K562 (cell line): Measurements from ENCODE around the gene DNAJC9. TPM values are rescaled to one million over a fixed set of nuclear protein-coding genes. Genes with fewer than 3 reads are reported as not detected.
A peak's percentile ranks its signal among the peaks of the same experiment; 100 is the strongest.

ENCODE experiments used
- ATF7 ChIP-seq: fragments of 450-650 bp; IDR thresholded peaks from 2 replicates; pipeline ENCODE4 v1.7.1; 2014; ENCODE audit warnings: mild to moderate bottlenecking, moderate library complexity
- CBFA2T3 ChIP-seq: fragments of 450-650 bp; IDR thresholded peaks from 2 replicates; pipeline ENCODE4 v1.6.1; 2017
- CHD2 ChIP-seq: IDR thresholded peaks from 2 replicates; pipeline ENCODE4 v1.6.1; 2011; ENCODE audit warnings: low read depth, low read length
- MYC ChIP-seq, 2 experiments: fragments of 250-450 bp in 1 of 2; sonication (Bioruptor Pico) in 1 of 2; IDR thresholded peaks; 2 replicates each; pipeline versions ENCODE4 v1.5.1 to v1.6.1; 2012 to 2021; ENCODE audit warnings: low read depth in 2 of 2, borderline replicate concordance in 1 of 2, improper control_type of control experiment in 1 of 2, low read length in 1 of 2, mild to moderate bottlenecking in 1 of 2, moderate library complexity in 1 of 2
- RERE ChIP-seq: sonication (generic); formaldehyde crosslinking; IDR thresholded peaks from 2 replicates; pipeline ENCODE4 v1.8.0; 2023; ENCODE audit warnings: missing genetic modification reagents, mild to moderate bottlenecking, borderline replicate concordance
- SMARCE1 ChIP-seq: fragments of 450-650 bp; IDR thresholded peaks from 2 replicates; pipeline ENCODE4 v1.7.1; 2016; ENCODE audit warnings: mild to moderate bottlenecking
- SREBF1 ChIP-seq: fragments of 150-350 bp; IDR thresholded peaks from 2 replicates; pipeline ENCODE4 v1.6.1; 2014; ENCODE audit warnings: antibody characterized with exemption, low read depth, low read length, borderline replicate concordance
- STAG1 ChIP-seq: sonication (generic); formaldehyde crosslinking; IDR thresholded peaks from 2 replicates; pipeline ENCODE4 v1.5.0; 2020; ENCODE audit warnings: missing genetic modification reagents, borderline replicate concordance
- ZNF23 ChIP-seq: fragments of 250-450 bp; sonication (Bioruptor Pico); IDR thresholded peaks from 2 replicates; pipeline ENCODE4 v1.4.0; 2020; ENCODE audit warnings: mild to moderate bottlenecking
- ZNF24 ChIP-seq: fragments of 450-650 bp; IDR thresholded peaks from 2 replicates; pipeline ENCODE4 v1.6.1; 2016
- ZNF407 ChIP-seq: fragments of 450-650 bp; IDR thresholded peaks from 2 replicates; pipeline ENCODE4 v1.6.1; 2016; ENCODE audit warnings: low read depth
- ZNF444 ChIP-seq: fragments of 250-450 bp; sonication (Bioruptor Pico); IDR thresholded peaks from 2 replicates; pipeline ENCODE4 v1.4.0; 2020; ENCODE audit warnings: mild to moderate bottlenecking, moderate library complexity
- ZNF583 ChIP-seq: fragments of 250-450 bp; sonication (Bioruptor Pico); IDR thresholded peaks from 2 replicates; pipeline ENCODE4 v1.4.0; 2020
- ZNF699 ChIP-seq: fragments of 250-450 bp; sonication (Bioruptor Pico); IDR thresholded peaks from 2 replicates; pipeline ENCODE4 v1.8.0; 2021; ENCODE audit warnings: mild to moderate bottlenecking, moderate library complexity; ENCODE audit not compliant: insufficient replicate concordance
- polyA plus RNA-seq, 8 experiments: library from polyadenylated mRNA; depleted of rRNA in 4 of 8; stranded (reverse) in 5 of 8; unstranded in 3 of 8; fragments of >200 nt; fragmentation: Nextera tagmentation in 2 of 8; fragmentation: Illumina TruSeq in 1 of 8; extraction: Ambion mirVana in 2 of 8; extraction: Trizol in 1 of 8; gene quantifications; 2 replicates each; pipeline versions ENCODE4 v1.2.1 to v1.2.3, GENCODE V29; 2011 to 2014; ENCODE audit warnings: inconsistent platforms in 1 of 8, missing spikeins in 1 of 8
- total RNA-seq, 7 experiments: library from RNA; depleted of rRNA in 6 of 7; stranded (reverse); fragments of >200 nt in 6 of 7; fragmentation: Illumina TruSeq in 2 of 7; extraction: Trizol in 2 of 7; gene quantifications; 2 replicates each; pipeline versions ENCODE4 v1.2.1 to v1.2.3, GENCODE V29; 2011 to 2021; ENCODE audit warnings: low replicate concordance in 1 of 7

Gene DNAJC9
- total and polyA plus RNA-seq, 9 of the 15 experiments (the other 6 are each of a cell fraction or from before 2014, with no cell fraction given) = 66.7 to 133 (median 102) TPM

GRCh38 chr10:73246646-73247508 lies at the start of gene DNAJC9 (continued):
- no peak for TF ChIP-seq ZNF407
- TF ChIP-seq ZNF583 (CRISPR knock-in tag) = peak; percentile 86; the same call in 1 of the 2 replicates
- TF ChIP-seq RERE = no peak
- TF ChIP-seq ATF7 = peak; percentile 88
- TF ChIP-seq ZNF444 = peak; percentile 9; the same call in 1 of the 2 replicates
- peak; percentile 2; the same call in 1 of the 2 replicates for TF ChIP-seq CHD2
- TF ChIP-seq ZNF24 = no peak; the same call in 1 of the 2 replicates
- TF ChIP-seq ZNF699 (CRISPR knock-in tag) = no peak
- TF ChIP-seq SMARCE1 = peak; percentile 39
- 0 out of 2 replicates have a peak, but pooled peaks have one; percentile 29 for TF ChIP-seq ZNF23 (CRISPR knock-in tag)
- TF ChIP-seq CBFA2T3 = peak; percentile 57; the same call in 1 of the 2 replicates
- peak; percentile 67; the same call in 1 of the 2 replicates for TF ChIP-seq SREBF1
- TF ChIP-seq STAG1 (CRISPR knock-in tag) = no peak
- peak; percentile 93 for TF ChIP-seq MYC (IDR thresholded peaks at IDR 0.05; ENCODE audit: low read depth, low read length)
- peak; percentile 90; the same call in 1 of the 2 replicates for TF ChIP-seq MYC (CRISPR knock-in tag; IDR thresholded peaks at IDR 0.05; ENCODE audit: borderline replicate concordance, low read depth)
